NCI-H1417 treated with DMSO at 0.1 percent for 48 hours (cell line): Measurements from ENCODE around the gene NRTN.
A peak's percentile ranks its signal among the peaks of the same experiment; 100 is the strongest.

Experiments used
- DNase-seq: peaks from one replicate; lab custom pipeline; 2025; lab: John Stamatoyannopoulos, UW

Gene NRTN

GRCh38 chr19:5814852-5815246, 10.0 kb downstream of the NRTN start:
- no peak for DNase-seq

DNA sequence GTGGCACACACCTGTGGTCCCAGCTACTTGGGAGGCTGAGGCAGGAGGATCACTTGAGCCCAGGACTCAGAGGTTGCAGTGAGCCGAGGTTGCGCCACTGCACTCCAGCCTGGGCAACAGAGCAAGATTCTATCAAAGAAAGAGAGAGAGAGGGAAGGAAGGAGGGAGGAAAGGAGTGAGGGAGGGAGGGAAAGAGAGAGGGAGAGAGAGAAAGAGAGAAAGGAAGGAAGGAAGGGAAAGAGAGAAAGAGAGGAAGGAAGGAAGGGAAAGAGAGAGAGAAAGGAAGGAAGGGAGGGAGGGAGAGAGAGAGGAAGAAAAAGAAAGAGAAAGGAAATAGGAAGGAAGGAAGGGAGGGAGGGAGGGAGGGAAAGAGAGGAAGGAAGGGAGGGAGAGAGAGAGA, 12.4 kb downstream of the NRTN start:
- DNase-seq, result no peak

DNA sequence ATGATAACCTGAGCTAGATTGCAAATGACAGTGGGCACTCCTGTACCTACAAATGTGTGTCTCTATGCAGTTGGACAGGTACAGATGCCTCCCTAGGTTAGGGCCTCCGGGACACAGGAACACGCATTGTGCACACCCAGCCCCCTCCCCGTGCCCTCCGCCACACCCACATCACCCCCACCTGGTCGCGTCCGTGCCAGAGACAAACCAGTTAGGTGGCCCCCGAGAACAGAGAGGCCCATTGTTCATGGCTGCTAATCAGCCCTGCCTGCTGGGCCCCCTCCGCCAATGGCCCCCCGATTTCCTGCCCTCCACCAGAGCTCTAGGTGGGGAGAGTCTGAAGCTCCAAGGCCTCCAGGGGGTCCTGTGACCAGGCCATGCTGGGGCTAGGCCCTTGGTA, 13.7 kb downstream of the NRTN start:
- DNase-seq, result no peak

DNA sequence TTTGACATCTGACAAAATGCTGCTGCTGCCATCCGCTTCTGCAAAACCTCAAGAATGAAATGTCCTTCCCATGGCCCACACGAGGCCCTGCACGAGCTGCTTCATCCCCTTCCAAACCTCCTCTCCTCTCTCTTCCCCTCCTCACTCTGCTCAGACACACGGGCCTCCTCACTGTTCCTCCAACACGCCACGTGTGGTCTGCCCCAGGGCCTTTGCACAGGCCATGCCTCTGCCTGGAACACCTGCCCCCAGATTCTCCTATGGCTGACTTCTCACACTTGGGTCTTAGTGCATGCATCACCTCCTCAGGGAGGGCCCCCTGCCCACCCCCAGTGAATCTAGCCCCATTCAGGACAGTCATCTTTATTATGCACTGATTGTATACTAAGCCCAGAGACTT, 15.9 kb downstream of the NRTN start:
- DNase-seq, result no peak

- no peak for DNase-seq
These were observed 16.8 kb downstream of the NRTN start for GRCh38 chr19:5821521-5822180.

GRCh38 chr19:5822181-5822844, 17.4 kb downstream of the NRTN start:
- no peak for DNase-seq

GRCh38 chr19:5823579-5824281, 18.9 kb downstream of the NRTN start:
- DNase-seq, result no peak

DNA sequence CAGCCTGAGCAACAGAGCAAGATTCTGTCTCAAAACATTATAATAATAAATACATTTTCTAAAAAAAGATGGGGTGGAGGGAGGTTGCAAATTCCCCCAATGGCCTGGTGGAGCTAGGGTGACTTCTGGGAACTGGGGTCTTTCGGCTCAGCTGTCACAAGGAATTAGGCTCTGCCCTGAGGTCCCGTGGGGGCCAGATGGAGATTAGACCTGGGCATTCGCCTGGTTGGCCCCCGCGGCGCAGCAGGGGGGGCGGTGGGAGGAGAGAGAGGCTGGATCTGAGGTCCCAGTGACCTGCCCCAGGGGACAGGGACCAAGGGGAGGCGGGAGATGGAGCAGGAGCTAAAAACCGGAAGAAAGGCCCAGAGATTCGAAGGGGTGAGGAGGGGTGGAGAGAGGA, 19.9 kb downstream of the NRTN start:
- no peak for DNase-seq

DNA sequence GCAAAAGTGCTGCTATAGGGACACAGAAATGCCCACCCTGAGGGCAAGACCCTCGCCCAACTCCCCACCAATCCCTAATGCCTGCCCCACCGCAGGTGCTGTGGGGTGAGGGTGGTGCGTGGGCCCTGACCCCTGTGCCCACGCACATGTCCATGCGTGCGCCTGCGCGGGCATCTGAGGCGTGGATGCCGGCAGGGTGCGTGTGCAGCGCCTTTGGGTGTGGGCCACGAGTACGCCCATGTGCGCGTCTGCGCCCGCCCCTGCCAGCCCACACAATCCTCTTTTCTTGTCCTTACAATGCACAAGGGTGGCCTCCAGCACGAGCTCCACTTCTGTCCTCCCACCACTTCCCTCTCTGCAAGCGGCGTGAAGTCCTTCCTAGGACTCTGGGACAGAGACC, 20.3 kb downstream of the NRTN start:
- no peak for DNase-seq

DNA sequence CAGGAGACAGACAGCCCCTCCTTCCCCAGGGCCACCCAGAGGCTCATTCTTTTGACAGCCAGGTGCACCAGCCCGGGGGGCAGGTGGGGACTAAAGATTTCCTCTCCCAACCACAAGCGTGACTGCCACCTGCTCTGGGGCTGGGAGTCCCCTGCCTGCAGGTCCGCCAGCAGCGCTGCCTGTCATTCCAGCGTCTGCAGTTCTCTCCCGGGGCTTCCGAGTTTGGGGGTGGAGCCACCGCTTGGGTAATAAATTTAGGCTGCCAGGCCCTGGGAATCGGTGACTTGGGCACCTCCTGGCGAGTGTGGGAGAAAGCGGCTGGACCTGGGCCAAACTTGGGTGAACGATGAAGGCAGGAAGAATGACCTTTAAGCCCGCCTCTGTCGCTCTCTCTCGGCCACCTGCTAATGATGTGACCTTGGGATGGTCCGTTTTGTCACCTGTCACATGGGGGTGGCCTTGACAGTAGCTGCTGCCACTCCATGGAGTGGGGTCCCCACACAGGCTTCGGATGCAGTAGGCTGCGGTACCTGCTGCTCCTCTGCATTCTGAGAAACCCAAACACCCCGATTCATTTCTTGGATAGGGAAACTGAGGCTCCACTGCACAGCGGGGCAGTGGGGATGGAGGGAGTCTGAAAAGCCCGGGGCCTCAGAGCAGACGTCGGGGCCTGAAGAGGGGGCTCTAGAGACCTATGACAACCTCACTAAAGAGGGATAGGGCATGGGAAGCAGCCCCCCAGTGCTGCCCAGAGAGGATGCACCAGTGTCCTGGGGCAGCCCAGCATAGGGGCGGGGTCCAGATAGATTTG, 21.9 kb downstream of the NRTN start:
- peak; percentile 85 for DNase-seq

GRCh38 chr19:5827342-5827890, 22.5 kb downstream of the NRTN start:
- no peak for DNase-seq

DNA sequence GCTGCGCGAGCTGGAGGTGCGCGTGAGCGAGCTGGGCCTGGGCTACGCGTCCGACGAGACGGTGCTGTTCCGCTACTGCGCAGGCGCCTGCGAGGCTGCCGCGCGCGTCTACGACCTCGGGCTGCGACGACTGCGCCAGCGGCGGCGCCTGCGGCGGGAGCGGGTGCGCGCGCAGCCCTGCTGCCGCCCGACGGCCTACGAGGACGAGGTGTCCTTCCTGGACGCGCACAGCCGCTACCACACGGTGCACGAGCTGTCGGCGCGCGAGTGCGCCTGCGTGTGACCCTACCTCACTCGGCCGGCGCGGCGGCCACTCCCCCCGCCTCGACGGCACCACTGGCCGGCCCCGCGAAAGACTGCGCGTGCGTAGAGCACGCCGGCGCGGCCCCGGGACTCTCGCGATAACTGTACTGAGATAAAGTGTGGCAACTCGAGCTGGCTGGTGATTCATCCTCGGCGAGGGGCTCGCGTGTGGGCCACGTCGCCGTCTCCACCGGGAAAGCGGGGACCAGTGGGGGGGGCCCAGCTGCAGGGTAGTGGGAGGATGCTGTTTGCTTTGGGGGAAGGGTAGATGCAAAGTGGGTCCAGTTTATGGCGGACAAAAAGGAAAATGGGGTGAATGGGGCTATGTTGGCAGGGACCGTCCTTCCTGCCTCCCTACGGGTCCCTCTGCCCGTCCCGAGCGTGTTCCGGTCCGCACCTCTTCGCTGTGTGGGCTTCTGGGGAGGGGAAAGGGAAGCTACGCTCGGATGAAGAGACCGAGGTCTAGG, 23.2 kb downstream of the NRTN start:
- DNase-seq, result peak; percentile 76

GRCh38 chr19:5828661-5829566, 24.0 kb downstream of the NRTN start:
- no peak for DNase-seq

- no peak for DNase-seq
These were observed 24.9 kb downstream of the NRTN start for GRCh38 chr19:5829567-5830310.

DNA sequence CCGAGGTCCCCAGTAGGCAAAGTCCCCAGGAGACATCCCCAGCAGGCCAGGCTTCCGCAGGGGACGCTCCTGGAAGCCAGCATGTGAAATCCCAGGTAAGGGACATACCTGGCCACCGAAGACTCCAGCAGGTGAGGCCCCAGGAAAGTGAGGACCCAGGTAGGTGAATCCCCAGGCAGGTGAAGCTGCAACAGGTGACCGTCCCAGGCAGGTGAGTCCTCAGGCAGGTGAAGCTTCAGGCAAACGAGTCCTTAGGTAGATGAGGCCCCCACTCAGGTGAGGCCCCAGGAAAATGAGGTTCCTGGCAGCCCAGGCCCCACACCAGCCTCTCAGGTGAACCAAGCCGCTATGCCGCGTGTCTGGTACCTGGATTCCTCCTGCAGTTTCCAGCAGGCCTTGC, 26.3 kb downstream of the NRTN start:
- DNase-seq, result no peak

DNA sequence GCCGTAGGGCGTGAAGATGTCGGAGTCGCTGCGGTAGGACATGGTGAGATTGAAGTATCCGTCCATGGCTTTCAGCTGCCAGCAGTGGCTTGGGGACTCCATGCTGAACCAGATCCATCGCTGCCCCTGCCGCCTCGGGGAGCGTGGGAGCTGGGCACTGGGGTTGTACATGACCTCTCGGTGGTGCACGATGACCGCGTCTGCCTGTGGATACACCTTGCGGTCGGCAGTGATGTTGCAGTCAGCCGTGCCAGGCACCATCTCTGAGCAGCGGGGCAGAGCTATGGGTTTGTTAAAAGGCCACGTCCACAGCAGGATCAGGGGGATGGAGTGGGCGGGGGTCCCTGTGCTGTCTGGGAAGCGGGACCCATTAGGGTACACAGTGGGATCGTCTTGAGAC, 27.2 kb downstream of the NRTN start:
- no peak for DNase-seq

DNA sequence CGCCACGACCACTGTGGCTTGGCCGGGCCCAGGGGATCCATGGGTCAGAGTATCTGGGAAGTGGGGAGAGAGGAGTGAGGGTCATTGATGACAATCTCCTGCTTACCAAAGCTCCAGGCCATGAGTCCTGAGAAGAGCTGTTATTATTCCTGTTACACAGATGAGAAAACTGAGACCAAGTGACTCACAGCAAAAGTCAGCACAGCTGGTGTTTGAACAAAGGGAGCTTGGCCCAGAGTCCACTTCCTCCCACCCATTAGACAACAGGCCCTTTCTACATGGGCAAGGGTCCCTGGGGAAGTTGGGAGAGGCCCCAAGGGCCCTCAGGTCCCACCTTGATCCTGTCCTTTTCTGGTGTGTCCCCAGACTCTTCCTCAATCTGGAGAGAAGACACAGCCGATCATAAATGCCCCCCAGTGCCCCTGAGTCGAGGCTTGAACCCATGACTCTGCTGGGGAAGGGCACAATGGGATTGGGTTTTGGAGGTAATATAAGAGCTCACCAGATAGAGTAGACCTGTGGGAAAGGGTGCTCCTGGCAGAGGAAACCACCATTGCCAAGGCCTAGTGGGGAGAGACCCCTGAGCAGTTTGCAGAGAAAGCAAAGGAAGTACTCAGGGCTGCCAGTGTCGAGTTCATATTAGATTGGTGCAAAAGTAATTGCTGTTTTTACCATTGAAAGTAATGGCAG, 27.8 kb downstream of the NRTN start:
- DNase-seq, result no peak

GRCh38 chr19:5837761-5838352, 33.0 kb downstream of the NRTN start:
- DNase-seq, result no peak
